NCI-H146 treated with DMSO at 0.1 percent for 48 hours (cell line): ENCODE measurements around the gene F10.

Experiments used
- DNase-seq: peaks from one replicate; lab custom pipeline; 2025; ENCODE audit not compliant: unreplicated experiment; lab: John Stamatoyannopoulos, UW

F10 gene

DNA sequence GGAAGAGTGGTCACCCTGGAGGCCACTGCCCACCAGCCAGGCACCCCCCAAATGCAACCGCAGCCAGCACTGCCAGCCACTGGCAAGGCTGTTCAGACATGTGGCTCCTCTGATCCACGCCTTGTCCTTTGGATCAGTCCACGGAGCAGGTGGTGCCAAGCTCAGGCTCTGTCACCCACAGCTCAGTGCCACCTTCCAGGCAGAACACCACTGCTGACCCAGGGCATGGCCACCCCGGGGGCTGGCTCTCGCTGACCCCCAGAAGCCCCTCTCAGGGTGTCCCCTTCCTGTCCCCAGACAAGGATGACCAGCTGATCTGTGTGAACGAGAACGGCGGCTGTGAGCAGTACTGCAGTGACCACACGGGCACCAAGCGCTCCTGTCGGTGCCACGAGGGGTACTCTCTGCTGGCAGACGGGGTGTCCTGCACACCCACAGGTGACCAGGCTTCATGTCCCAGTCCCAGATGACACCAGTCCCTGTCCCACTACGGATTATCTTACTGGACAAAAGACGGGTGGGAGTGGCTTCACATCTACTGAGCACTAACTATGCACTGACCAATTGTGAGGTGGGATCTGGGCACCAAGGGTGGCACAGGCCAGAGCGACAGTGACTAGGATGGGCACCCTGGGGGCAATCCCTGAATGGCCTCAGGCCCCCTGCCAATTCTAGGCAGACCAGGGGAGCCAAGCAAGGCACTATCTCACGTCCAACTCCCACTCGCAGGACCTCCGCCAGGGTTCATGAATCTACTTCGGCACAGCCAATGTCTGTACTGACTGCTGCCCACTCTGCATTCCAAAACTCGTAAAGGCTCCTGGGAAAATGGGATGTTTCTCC, 7.0 kb upstream of the F10 start:
- no peak for DNase-seq

DNA sequence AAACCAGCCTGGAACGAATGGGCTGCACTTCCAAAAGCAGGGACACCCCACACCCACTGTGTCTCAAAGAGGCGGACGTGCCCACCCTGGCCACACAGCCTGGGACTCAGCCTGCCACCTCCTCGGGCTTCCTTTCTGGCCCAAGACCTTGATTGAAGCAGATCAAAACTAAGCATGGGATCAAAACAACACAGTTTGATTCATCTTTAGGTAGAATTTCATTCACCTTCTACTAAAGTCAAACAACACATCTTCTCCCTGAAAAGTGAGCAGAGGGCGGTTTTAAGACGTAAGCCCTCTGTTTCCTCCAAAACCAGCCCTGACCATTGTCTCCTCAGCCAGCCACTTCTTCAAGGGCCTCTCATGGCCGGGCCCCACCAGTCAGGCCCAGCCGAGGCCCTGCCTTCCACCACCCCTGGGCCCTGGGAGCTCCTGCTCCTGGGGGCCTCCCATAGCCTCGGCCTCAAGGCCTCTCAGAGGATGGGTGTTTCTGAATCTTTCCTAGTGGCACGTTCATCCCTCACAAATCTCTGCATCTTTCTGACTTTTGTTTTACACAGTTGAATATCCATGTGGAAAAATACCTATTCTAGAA, 6.3 kb upstream of the F10 start:
- no peak for DNase-seq

DNA sequence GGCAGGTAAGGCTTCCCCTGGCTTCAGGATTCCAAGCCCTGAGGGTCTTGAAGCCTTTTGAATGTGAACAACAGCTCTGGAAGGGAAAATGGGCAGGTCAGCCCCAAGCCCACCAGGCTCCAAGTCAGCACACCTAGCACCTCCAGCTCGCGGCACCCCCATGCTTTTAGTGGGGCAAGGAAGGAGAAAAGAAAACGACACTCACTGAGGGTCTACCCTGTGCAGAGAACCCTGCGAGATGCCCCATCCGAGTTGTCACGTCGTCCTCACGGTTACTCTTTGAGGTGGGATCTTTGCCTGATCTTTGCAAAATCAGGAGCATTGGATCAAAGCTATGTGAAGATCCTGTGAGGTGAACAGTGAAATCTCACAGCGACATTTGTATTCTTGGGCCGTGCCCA, 5.7 kb upstream of the F10 start:
- no peak for DNase-seq

DNA sequence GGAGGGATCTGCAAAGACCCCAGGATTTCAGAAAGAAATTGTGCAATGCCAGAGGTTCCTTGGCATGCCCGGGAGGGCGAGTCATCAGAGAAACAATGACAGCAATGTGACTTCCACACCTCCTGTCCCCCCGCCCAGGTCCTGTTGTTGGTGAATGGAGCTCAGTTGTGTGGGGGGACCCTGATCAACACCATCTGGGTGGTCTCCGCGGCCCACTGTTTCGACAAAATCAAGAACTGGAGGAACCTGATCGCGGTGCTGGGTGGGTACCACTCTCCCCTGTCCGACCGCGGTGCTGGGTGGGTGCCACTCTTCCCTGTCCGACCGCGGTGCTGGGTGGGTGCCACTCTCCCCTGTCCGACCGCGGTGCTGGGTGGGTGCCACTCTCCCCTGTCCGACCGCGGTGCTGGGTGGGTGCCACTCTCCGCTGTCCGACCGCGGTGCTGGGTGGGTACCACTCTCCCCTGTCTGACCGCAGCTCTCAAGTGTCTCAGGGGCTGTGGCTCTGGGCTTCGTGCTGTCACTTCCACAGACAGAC, 5.2 kb upstream of the F10 start:
- no peak for DNase-seq

DNA sequence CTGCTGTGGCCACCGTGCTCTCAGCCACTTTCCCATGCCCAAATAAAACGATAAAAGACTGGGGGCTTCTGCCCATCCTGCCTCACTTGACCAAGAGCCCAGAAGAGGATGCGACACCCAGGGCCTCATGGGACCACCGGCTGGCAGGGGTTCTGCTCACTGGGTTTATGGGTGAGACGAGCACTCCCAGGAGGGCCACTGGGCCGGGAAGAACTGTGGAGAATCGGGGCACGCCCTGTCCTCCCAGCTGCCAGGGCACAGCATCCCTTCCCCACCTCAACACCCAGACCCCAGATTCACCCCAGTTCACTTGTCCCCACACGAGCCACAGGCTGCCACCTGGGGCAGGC, 4.7 kb upstream of the F10 start:
- DNase-seq: no peak

DNA sequence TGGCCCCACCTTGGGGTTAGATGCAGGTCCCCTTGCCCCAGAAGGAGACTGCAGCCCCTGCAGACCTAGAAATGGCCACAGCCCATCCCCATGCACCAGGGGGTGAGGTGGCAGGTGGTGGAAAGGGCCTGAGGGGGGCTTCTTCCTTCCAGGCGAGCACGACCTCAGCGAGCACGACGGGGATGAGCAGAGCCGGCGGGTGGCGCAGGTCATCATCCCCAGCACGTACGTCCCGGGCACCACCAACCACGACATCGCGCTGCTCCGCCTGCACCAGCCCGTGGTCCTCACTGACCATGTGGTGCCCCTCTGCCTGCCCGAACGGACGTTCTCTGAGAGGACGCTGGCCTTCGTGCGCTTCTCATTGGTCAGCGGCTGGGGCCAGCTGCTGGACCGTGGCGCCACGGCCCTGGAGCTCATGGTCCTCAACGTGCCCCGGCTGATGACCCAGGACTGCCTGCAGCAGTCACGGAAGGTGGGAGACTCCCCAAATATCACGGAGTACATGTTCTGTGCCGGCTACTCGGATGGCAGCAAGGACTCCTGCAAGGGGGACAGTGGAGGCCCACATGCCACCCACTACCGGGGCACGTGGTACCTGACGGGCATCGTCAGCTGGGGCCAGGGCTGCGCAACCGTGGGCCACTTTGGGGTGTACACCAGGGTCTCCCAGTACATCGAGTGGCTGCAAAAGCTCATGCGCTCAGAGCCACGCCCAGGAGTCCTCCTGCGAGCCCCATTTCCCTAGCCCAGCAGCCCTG, 4.2 kb upstream of the F10 start:
- DNase-seq: no peak

DNA sequence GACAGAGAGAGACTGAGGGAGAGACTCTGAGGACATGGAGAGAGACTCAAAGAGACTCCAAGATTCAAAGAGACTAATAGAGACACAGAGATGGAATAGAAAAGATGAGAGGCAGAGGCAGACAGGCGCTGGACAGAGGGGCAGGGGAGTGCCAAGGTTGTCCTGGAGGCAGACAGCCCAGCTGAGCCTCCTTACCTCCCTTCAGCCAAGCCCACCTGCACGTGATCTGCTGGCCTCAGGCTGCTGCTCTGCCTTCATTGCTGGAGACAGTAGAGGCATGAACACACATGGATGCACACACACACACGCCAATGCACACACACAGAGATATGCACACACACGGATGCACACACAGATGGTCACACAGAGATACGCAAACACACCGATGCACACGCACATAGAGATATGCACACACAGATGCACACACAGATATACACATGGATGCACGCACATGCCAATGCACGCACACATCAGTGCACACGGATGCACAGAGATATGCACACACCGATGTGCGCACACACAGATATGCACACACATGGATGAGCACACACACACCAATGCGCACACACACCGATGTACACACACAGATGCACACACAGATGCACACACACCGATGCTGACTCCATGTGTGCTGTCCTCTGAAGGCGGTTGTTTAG, 3.3 kb upstream of the F10 start:
- DNase-seq: no peak

DNA sequence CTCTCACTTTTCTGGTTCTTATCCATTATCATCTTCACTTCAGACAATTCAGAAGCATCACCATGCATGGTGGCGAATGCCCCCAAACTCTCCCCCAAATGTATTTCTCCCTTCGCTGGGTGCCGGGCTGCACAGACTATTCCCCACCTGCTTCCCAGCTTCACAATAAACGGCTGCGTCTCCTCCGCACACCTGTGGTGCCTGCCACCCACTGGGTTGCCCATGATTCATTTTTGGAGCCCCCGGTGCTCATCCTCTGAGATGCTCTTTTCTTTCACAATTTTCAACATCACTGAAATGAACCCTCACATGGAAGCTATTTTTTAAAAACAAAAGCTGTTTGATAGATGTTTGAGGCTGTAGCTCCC, 2.8 kb upstream of the F10 start:
- DNase-seq: peak; percentile 13

DNA sequence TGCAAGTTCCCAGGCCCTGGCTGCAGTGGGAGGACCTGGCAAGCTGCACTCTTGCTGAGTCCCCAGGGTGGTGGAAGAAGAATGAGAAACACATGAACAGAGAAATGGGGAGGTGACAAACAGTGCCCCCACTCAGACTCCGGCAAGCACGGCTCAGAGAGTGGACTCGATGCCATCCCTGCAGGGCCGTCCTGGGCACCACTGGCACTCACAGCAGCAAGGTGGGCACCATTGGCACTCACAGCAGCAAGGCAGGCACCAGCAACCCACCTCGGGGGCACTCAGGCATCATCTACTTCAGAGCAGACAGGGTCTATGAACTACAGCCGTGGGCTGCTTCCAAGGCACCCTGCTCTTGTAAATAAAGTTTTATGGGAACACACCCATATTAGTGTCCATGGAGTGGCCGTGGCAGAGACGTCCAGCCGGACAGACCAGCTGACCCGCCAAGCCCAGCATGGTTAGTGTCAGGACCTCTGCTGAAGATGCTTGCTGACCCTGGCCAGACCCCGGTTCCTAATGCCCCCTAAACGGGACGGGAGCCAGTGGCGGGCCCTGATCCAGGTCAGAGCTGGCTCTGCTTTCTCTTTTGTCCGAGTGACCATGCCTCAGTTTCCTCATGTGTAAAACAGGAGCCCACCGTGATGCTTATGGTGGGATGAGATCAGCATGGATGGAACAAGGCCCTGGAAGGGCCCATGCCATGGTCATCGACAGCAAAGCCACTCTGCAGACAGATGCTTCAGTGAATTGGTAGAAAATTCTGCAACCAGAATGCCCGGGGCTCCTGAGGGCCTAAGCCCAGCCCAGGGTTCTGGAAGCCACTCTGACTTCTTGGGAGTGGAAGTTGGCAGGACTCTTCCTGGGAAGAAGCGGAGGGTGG, 2.1 kb upstream of the F10 start:
- DNase-seq: no peak

DNA sequence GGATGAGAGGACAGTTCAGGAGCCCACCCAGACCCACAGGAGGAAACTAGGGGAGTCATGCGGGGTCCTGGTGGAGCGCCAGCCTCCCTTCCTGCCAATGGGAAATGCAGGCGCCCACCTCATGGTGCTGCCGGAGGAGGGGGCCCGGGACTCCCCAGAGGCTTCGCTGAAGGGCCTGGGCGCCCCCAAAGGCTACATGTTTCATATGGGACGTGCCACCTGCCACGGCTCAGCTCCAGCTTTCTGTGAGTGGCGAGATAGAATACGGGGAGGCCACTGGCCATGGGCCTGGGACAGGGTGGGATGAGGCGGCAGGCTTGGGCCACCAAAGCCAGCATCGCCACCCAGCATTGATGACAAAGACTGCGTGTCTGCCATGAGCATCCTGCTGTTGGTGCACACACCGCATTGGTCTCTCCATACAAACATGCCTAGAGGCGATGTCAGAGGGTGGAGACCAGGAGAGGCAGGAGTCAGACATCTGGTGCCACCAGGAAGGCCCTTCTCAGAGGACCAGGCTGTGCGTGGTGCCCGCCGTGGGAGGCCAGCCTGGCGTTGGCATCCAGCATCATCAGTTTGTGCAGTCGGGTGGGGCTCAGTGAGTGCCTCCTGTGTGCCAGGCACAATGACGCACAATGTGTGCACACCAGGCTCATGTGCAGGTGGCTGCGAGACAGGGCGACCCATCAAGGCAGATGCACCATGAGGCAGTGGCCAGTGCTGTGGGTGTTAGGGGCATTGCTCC, 1.2 kb upstream of the F10 start:
- DNase-seq: no peak

DNA sequence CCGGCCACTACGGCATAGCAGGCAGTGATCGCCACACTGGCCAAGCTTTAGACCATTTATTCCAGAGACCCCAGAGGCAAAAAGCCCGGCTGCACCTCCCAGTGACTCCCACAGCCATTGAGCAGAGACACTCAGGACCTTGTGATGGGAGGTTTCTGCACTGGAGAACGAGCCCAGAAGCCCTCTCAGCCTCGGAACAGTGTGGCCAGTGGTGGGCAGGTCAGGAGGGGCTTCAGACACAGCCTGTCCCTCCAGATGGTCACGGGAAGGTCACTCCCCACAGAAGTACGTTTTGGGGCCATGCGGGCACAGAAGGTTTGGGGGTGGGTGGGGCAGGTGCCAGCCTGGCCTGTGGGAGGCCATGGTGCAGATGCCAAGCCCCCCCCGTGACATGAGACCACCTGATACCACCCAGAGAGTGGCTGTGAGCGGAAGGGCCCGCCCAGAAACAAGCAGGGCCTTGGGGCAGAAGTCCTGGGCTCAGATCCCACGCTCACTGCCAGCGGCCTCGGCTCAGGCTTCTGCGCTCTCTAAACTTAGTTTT, 599 bp upstream of the F10 start:
- no peak for DNase-seq

DNA sequence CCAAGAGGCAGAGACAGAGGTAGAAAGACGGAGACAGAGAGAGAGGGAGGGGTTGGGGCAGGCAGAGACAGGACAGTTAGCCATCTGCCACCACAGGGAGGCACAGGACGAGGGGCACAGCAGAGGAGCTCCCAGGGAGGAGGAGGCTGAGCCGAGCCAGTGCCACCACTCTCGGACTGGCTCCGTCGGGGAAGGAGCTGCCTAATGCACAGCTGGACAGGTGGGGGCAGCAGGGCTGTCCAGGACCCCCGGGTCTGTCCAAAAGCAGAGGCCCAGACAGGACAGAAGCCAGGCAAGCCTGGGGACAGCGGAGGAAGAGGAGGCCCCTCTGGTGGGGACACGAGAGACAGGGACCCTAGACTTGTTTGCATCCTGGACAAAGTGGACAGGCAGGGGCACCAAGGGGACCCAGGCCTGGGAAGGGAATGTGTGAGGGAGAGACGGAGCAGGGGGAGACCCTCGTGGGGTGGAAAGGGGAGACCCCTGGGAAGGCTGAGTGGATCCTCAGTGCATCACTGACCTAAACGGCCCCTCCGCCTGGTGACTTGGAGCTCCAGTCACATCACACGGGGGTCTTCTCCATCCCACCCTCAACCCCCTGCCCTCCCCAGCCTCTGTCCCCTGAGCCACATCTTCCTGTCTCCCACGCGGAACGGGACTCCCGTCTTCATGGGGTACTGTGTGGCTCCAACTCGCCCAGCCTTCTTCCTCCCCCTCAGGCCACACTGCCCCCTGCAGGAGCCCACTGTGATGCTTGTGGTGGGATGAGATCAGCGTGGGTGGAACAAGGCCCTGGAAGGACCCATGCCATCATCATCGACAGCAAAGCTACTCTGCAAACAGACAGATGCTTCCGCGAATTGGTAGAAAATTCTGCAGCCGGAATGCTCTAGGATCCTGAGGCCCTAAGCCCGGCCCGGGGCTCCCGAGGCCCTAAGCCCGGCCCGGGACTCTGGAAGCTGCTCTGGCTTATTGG, 915 bp downstream of the F10 start:
- no peak for DNase-seq

DNA sequence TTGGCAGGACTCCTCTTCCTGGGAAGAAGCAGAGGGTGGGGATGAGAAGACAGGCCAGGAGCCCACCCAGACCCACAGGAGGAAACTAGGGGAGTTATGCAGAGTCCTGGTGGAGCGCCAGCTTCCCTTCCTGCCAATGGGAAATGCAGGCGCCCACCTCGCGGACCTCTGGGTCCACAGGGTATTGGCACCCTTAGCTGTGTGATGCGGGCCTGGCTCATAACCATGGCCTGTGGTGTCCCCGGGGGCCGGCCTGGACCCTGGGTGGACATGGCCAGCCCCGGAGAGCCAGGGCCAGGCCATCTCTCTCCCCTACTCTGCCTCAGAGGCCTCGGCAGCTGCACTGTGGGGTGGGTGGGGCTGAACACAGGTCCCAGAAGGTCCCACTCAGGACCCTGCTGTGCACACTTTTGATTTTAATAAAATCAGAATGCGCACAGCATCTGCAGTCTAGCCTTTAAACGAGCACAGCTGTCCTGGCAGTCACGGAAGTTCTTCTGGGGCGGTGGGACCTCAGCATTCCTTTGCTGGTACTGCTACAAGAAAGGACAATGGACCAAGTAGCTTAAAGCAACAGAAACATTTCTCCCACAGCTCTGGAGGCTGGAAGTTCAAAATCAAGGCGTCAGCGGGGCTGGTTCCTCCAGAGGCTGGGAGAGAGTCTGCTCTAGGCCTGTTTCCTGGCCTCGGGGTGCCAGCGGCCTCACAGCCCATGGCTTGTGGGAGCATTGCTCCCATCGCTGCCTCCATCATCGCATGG, 1.8 kb downstream of the F10 start:
- no peak for DNase-seq

DNA sequence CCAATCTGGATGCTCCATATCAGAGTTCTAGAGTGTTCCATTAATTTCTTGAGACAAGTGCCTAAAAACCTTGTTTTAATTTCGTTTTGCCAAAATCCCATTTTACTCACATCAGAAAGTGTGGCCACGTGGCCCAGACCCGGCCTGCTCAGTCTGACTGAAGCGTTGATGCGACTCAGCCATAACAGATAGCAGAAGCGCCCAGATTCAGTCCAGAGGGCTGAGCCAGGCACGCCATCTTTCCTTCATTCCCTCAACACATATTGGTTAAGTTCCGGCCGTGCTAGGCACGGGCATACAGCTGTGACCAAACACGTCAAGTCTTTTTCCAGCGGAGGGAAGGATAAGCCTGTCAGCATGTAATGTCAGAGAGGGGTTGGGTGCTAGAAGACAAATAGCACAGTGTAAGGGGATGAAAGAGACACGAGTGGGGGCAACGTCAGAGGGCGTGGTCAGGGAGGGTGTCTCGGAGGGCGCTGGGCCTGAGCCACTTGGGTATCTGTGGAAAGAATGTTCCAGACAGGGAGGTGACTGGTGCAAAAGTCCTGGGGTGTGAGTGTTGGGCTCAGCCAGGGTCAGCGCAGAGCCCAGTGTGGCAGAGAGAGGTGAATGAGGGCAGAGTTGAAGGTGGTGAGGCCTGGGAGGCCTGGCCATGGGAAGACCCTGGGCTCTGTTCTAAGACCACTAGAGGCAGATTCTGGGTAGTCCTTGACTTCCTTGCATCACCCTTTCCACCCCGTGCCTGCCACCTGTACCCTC, 3.1 kb downstream of the F10 start:
- DNase-seq: no peak

DNA sequence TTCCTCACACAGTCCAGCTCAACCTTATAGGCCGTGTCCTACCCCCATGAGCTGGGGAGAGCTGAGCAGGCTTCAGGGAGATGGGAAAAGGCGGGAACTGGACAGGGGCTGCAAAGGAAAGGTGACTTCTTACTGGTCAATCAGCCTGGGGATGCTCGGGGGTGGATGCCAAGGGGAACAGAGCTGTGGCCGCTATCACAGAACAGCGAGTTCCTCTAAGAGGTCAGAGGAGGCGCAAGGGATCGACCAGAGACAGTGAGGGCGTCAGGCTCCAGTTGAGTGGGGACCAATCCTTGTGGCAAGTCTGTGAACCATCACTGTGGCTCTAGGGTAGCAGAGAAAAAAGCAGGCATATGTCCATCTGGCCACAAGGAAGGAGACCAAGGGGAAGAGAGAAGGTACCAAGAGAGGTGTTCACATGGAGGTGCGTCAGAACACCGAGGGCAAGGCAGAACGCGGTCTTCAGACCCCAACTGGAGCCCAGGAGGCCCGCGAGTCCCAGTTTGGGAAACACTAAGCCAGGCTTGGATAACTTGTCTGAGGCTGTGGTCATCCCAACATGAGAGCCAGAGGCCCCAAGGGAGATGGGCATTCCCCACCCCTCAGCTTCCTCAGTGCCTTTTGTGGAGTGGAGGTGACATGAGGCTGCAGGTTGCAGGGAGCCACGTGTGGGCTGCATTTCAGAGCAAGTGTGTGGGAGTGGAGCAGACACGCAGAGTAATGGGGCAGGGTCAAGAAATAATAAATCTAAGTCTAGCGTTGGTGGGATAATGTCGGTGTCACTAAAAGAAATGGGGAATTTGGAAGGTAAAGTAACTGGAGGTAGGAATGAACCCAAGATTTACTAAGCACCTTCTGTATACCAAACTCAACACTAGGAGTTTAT, 3.9 kb downstream of the F10 start:
- DNase-seq: no peak

DNA sequence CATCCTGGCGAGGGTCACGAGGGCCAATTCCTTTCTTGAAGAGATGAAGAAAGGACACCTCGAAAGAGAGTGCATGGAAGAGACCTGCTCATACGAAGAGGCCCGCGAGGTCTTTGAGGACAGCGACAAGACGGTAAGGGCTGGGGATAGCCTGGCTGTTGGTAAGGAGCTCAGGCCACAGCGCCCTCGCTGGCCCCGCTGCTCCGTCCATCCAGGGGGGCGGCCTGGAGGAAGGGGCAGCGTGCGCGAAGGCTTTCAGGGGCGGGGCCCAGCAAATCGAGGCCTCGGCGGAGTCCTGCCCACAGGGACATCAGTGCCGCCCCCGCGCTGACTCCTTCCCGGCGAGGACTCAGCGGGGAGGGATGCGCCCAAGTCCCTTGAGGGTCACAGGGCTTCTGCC, 6.9 kb downstream of the F10 start:
- DNase-seq: no peak
